Vagina (tissue), 2 donors: ENCODE data around the gene SUPT6H.

ENCODE experiments used
- CTCF ChIP-seq, 3 experiments: fragments of 450-650 bp in 2 of 3; fragments of 200-600 bp in 1 of 3; sonication (generic) in 1 of 3; IDR thresholded peaks; one replicate each; pipeline ENCODE4 v1.5.1; 2017 to 2019; ENCODE audit warnings: antibody characterized with exemption in 3 of 3, mild to moderate bottlenecking in 2 of 3, moderate library complexity in 2 of 3
- POLR2AphosphoS5 ChIP-seq, 2 donors: sonication (generic); formaldehyde crosslinking; IDR thresholded peaks; one replicate each; pipeline ENCODE4 v1.9.0; 2017; ENCODE audit warnings: antibody characterized with exemption in 2 of 2, mild to moderate bottlenecking in 2 of 2, low read depth in 1 of 2; ENCODE audit not compliant: insufficient read depth in 1 of 2

- no peak for TF ChIP-seq CTCF (IDR thresholded peaks at IDR 0.05)
- TF ChIP-seq POLR2AphosphoS5 (IDR thresholded peaks at IDR 0.05; ENCODE audit: insufficient read depth in 1 of 2, low read depth in 1 of 2): no peak
Observed at GRCh38 chr17:28665994-28666393, 4.0 kb downstream of the SUPT6H start.
